Myocyte (in vitro differentiated cells): ENCODE data around the gene KIF22. TPM values are rescaled to one million over a fixed set of nuclear protein-coding genes. Genes with fewer than 3 reads are reported as not detected.

ENCODE experiments used
- DNase-seq: peaks from one replicate; pipeline ENCODE4 v3.0.0-alpha.2; 2012; ENCODE audit warnings: low read depth
- total RNA-seq: library from RNA; depleted of rRNA; stranded (reverse); fragments of >200 nt; gene quantifications from 2 replicates; pipeline ENCODE4 v1.2.3, GENCODE V29; 2014

Gene KIF22
- total RNA-seq, 1 donor from 2014 or later: 10.9 TPM

GRCh38 chr16:29836623-29837022 lies 46.1 kb downstream of the KIF22 start:
- no peak for DNase-seq

DNA sequence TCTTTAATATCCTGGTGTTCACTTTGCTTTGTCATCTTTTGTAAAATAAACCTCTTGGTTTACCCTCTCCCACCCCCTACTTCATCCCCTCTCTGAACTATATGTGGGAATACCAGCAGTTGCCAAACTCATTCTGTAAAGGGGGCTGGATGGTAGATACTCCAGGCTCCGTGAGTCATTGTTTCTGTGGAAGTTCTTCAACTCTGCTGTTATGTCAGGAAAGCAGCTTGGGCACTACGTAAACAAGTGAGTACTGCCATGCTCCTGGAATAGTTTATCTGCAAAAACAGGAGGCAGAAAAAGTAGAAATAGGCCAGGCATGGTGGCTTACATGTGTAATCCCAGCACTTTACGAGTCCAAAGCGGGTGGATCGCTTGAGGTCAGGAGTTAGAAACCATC lies 47.3 kb downstream of the KIF22 start:
- no peak for DNase-seq

DNA sequence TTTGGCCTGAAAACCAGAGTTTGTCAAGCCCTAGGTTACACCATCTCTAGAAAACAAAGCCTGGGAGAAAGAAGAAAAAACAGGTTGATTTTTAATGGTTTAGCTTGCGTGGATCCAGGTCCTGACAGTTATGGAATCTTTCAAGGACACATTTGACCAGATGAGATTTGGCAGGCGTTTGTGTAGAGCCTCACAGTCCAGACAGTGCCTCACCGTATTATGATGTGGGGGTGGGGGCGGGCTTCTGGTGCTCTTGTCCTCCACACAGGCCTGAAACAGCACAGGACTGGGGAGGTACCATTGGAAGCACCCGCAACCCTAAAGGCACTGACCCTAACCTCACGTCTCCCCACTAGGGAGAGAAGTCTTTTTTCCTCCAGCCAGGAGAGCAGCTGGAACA lies 49.3 kb downstream of the KIF22 start:
- DNase-seq: no peak

- DNase-seq: no peak
These were observed 49.7 kb downstream of the KIF22 start for GRCh38 chr16:29840240-29840639.

- DNase-seq: no peak
These were observed 51.1 kb downstream of the KIF22 start for GRCh38 chr16:29841631-29842030.

- no peak for DNase-seq
These were observed 52.3 kb downstream of the KIF22 start for GRCh38 chr16:29842732-29843346.

GRCh38 chr16:29843931-29844330 lies 53.4 kb downstream of the KIF22 start:
- peak; percentile 30 for DNase-seq

GRCh38 chr16:29844575-29845331 lies 54.2 kb downstream of the KIF22 start:
- DNase-seq: no peak

- DNase-seq: no peak
These were observed 55.1 kb downstream of the KIF22 start for GRCh38 chr16:29845656-29846055.

GRCh38 chr16:29848420-29849297 lies 58.1 kb downstream of the KIF22 start:
- DNase-seq: peak; percentile 76

- DNase-seq: no peak
These were observed 59.0 kb downstream of the KIF22 start for GRCh38 chr16:29849505-29849904.

GRCh38 chr16:29850998-29851397 lies 60.4 kb downstream of the KIF22 start:
- no peak for DNase-seq

DNA sequence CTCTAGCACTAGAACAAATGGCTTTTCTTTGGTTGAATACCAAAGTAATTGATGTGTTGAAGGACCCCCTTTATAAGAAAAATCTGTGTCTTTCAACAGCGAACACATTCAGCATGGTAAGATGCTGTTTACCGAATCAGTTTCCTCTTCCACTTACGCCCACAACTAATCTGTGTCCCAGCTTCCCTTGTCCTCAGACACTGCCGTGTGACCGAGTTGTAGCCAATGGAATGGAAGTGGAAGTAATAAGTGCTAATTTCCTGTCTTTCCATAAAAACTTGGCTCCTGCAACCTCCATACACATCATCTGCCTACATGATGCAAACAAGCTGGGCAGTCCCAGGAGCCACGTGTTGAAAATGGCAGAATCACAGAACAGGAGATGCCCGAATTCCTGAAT lies 62.1 kb downstream of the KIF22 start:
- DNase-seq: no peak

DNA sequence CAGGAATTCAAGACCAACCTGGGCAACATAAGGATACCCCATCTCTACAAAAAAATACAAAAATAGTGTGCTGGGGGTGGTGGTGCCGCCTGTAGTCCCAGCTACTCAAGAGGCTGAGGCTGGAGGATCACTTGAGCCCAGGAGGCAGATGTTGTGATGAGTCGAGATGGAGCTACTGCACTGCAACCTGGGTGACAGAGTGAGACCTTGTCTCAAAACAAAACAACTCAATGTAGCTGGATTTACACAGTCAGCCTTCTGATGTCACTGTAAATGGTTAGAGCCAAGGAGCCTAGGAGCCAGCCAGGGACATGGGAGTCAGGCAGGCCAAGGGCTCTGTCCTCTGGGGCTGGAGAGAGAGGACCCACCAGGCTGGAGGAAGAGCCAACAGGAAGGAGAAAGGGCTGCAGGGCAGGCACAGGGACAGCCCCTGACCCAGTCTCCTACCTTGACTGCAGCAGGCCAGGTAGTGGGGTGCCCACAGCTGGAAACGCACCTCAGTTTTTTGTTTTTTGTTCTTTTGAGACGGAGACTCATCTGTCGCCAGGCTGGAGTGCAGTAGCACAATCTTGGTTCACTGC lies 64.1 kb downstream of the KIF22 start:
- no peak for DNase-seq

Other genes starting within 250 kb of the KIF22 start
- not detected in 2 replicates for gene SPN, start 127.5 kb upstream of the KIF22 start, total RNA-seq
- 20.7 and 31.0 TPM in 2 replicates for gene QPRT, start 111.6 kb upstream of the KIF22 start, total RNA-seq
- not detected in 2 replicates for gene C16orf54, start 44.8 kb upstream of the KIF22 start, total RNA-seq
- gene ZG16, start 12.5 kb upstream of the KIF22 start, total RNA-seq: not detected in 2 replicates
- gene MAZ, start 15.8 kb downstream of the KIF22 start, total RNA-seq: 136 and 218 TPM in 2 replicates
- 0.83 and 3.1 TPM in 2 replicates for gene PRRT2, start 21.4 kb downstream of the KIF22 start, total RNA-seq
- 38.4 and 49.0 TPM in 2 replicates for gene PAGR1, start 25.4 kb downstream of the KIF22 start, total RNA-seq
- 361 and 417 TPM in 2 replicates for gene MVP, start 29.7 kb downstream of the KIF22 start, total RNA-seq
- gene CDIPT, start 72.5 kb downstream of the KIF22 start, total RNA-seq: 47.2 and 53.9 TPM in 2 replicates
- gene SEZ6L2, start 108.8 kb downstream of the KIF22 start, total RNA-seq: 6.4 and 11.8 TPM in 2 replicates
- 3.9 and 4.0 TPM in 2 replicates for gene ASPHD1, start 109.7 kb downstream of the KIF22 start, total RNA-seq
- 6.8 and 9.3 TPM in 2 replicates for gene KCTD13, start 135.5 kb downstream of the KIF22 start, total RNA-seq
- gene TMEM219, start 171.3 kb downstream of the KIF22 start, total RNA-seq: 89.8 and 92.2 TPM in 2 replicates
- gene TAOK2, start 183.1 kb downstream of the KIF22 start, total RNA-seq: 49.9 and 75.7 TPM in 2 replicates
- 11.9 and 12.7 TPM in 2 replicates for gene HIRIP3, start 204.9 kb downstream of the KIF22 start, total RNA-seq
- gene INO80E, start 205.5 kb downstream of the KIF22 start, total RNA-seq: 43.8 and 97.6 TPM in 2 replicates
- gene DOC2A, start 220.3 kb downstream of the KIF22 start, total RNA-seq: not detected in 2 replicates
- gene C16orf92, start 232.4 kb downstream of the KIF22 start, total RNA-seq: not detected in 2 replicates
- 0.21 and 1.0 TPM in 2 replicates for gene TLCD3B, start 240.5 kb downstream of the KIF22 start, total RNA-seq